HEK293 (cell line): ENCODE results near the gene CHST8.

ENCODE experiments used
- CTCF ChIP-seq: fragments of 450-650 bp; formaldehyde crosslinking; IDR thresholded peaks from 2 replicates; pipeline ENCODE4 v1.5.1; 2016; ENCODE audit warnings: missing biosample characterization, missing genetic modification characterization
- FEZF1 ChIP-seq: fragments of 450-650 bp; formaldehyde crosslinking; IDR thresholded peaks from 2 replicates; pipeline ENCODE4 v1.5.1; 2016; ENCODE audit warnings: missing biosample characterization, missing genetic modification characterization
- ZNF221 ChIP-seq: fragments of 450-650 bp; formaldehyde crosslinking; IDR thresholded peaks from 2 replicates; pipeline ENCODE4 v1.5.1; 2017; ENCODE audit warnings: missing biosample characterization, missing genetic modification characterization, borderline replicate concordance
- ZNF292 ChIP-seq: fragments of 450-650 bp; formaldehyde crosslinking; IDR thresholded peaks from 2 replicates; pipeline ENCODE4 v1.5.1; 2016; ENCODE audit warnings: low read depth, missing biosample characterization, missing genetic modification characterization, borderline replicate concordance
- ZNF416 ChIP-seq: fragments of 450-650 bp; formaldehyde crosslinking; IDR thresholded peaks from 2 replicates; pipeline ENCODE4 v1.5.1; 2016; ENCODE audit warnings: missing biosample characterization, missing genetic modification characterization
- ZNF426 ChIP-seq: fragments of 450-650 bp; formaldehyde crosslinking; IDR thresholded peaks from 2 replicates; pipeline ENCODE4 v1.5.1; 2017; ENCODE audit warnings: missing biosample characterization, missing genetic modification characterization, mild to moderate bottlenecking, inconsistent platforms, moderate library complexity
- ZNF510 ChIP-seq: fragments of 450-650 bp; formaldehyde crosslinking; IDR thresholded peaks from 2 replicates; pipeline ENCODE4 v1.5.1; 2018; ENCODE audit warnings: mild to moderate bottlenecking, missing genetic modification characterization, missing biosample characterization; ENCODE audit not compliant: insufficient replicate concordance
- ZNF513 ChIP-seq: fragments of 450-650 bp; IDR thresholded peaks from 2 replicates; pipeline ENCODE4 v1.5.1; 2018; ENCODE audit warnings: missing biosample characterization, missing genetic modification characterization
- ZNF561 ChIP-seq: fragments of 450-650 bp; IDR thresholded peaks from 2 replicates; pipeline ENCODE4 v1.5.1; 2018; ENCODE audit warnings: missing biosample characterization, missing genetic modification characterization, borderline replicate concordance
- ZNF654 ChIP-seq: fragments of 450-650 bp; formaldehyde crosslinking; IDR thresholded peaks from 2 replicates; pipeline ENCODE4 v1.5.1; 2016; ENCODE audit warnings: low read depth, missing biosample characterization, missing genetic modification characterization
- ZSCAN16 ChIP-seq: fragments of 450-650 bp; formaldehyde crosslinking; IDR thresholded peaks from 2 replicates; pipeline ENCODE4 v1.5.1; 2016; ENCODE audit warnings: missing biosample characterization, missing genetic modification characterization
- TF ChIP-seq, protein P1 (sequence below): sonication (generic); formaldehyde crosslinking; IDR thresholded peaks from 2 replicates; pipeline ENCODE4 v1.8.1; 2022; ENCODE audit warnings: mild to moderate bottlenecking, moderate library complexity, missing genetic modification reagents

GRCh38 chr19:33649627-33650305 lies 28.0 kb downstream of the CHST8 start:
- no peak for TF ChIP-seq ZNF654 (tag by site-specific recombination)
- TF ChIP-seq CTCF (tag by site-specific recombination) = no peak
- no peak for TF ChIP-seq FEZF1
- TF ChIP-seq ZNF510 (tag by site-specific recombination) = no peak
- no peak for TF ChIP-seq ZNF292 (tag by site-specific recombination)
- TF ChIP-seq, protein P1, sequence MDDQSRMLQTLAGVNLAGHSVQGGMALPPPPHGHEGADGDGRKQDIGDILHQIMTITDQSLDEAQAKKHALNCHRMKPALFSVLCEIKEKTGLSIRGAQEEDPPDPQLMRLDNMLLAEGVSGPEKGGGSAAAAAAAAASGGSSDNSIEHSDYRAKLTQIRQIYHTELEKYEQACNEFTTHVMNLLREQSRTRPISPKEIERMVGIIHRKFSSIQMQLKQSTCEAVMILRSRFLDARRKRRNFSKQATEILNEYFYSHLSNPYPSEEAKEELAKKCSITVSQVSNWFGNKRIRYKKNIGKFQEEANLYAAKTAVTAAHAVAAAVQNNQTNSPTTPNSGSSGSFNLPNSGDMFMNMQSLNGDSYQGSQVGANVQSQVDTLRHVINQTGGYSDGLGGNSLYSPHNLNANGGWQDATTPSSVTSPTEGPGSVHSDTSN (CRISPR knock-in tag) = no peak
- TF ChIP-seq ZNF221 (tag by site-specific recombination) = no peak
- TF ChIP-seq ZSCAN16 (tag by site-specific recombination) = no peak
- no peak for TF ChIP-seq ZNF426 (tag by site-specific recombination)
- no peak for TF ChIP-seq ZNF513 (tag by site-specific recombination)
- no peak for TF ChIP-seq ZNF561 (tag by site-specific recombination)
- no peak for TF ChIP-seq ZNF416
